NCI-H2029 treated with DMSO at 0.1 percent for 48 hours (cell line): ENCODE results near the gene MAD2L1.
"Not testable (repeated sequence)": the region's sequence is repeated elsewhere in the genome, so short reads cannot be mapped to it uniquely, and the experiment has no call there.

ENCODE experiments used
- DNase-seq: peaks from one replicate; lab custom pipeline; 2025; lab: John Stamatoyannopoulos, UW

The MAD2L1 gene

GRCh38 chr4:120066517-120067340, at the start of gene MAD2L1:
TSS of gene MAD2L1 (minus strand) at chr4:120066848. CDS start at chr4:120066734, 114 bp downstream.
- peak; percentile 92 for DNase-seq

GRCh38 chr4:120111745-120112144, 45.1 kb upstream of the MAD2L1 start:
- no peak for DNase-seq

DNA sequence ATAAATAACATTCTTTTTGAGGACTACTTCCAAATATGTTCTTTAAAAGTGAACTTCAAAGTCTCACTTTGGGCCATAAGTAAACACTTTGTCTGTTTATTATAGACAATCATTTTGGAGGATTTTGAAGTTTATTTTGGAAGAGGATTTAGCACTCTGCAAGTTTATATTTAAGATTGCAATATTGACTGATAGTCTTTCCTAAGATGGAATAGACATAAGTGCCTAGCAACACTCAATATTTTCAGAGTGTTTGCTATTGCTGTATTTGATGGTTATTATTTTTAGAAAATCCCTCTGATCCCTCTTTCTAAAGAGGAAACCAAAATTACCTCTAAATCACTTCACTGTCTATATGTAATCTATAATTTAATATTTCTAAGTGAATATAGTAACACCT, 42.8 kb upstream of the MAD2L1 start:
- DNase-seq: no peak

DNA sequence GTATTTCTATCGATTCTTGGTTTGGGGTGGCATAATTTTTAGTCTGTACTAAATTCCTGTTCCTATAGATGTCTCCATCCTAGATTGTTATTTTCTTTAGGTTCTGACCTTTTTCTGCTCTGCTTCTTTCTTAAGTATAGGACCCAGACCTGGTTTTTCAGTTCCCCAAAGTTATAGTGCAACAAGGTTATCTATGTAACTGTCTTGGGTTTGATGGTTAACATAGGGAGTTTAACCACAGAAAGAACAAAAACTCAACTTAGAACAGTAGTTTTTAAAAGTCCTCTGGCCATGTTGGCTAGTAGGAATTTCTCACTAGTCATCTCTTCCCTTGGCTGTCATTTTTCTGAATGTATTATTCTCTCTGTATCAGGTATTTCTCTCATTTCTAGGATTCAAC, 38.8 kb upstream of the MAD2L1 start:
- no peak for DNase-seq

GRCh38 chr4:120096508-120097297, 30.1 kb upstream of the MAD2L1 start:
- DNase-seq: no peak

DNA sequence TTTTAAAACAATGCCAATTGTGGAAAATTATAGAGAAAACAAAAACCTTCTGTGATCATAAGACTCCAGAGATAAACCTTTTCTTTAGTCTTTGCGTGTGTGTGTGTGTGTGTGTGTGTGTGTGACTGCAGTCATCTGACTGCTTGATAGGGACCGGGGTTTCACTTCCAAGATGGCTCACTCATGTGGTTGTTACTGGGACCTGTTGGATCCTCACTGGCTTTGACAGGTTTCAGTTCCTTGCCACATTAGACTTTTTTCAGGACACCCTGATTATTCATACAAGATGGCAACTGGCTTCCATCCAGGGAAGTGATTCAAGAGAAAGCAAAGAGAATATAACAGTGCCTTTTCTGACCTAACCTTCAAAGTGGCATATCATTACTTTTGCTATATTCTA, 21.9 kb upstream of the MAD2L1 start:
- DNase-seq: no peak

DNA sequence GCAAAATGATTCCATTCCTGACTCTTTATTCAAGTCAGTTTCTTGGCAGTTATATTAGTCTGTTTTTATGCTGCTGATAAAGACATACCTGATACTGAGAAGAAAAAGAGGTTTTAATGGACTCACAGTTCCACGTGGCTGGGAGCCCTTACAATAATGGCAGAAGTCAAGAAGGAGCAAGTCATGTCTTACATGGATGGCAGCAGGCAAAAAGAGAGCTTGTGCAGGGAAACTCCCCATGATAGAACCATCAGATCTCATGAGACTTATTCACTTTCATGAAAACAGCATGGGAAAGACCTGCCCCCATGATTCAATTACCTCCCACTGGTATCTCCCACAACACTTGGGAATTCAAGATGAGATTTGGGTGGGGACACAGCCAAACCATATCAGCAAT, 21.4 kb upstream of the MAD2L1 start:
- DNase-seq: not testable (repeated sequence)

GRCh38 chr4:120085705-120086104, 19.1 kb upstream of the MAD2L1 start:
- DNase-seq: no peak

DNA sequence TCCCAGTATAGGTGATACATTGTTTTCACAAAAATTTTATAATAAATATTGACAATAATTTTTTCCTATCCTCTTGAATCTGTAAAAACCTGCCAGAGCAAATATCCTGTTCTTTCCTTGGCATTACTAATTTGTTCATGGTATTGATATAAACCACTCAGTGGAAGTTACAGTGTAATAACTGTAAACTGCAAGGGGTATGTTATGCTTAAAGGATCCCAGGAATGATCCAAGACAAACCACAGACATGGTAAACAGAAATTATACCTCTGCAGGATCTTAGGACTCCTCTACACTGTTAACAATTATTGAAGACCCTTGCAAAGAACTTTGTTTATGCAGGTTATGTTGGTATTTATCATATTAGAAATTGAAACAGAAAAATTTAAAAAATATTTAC, 17.7 kb upstream of the MAD2L1 start:
- no peak for DNase-seq

DNA sequence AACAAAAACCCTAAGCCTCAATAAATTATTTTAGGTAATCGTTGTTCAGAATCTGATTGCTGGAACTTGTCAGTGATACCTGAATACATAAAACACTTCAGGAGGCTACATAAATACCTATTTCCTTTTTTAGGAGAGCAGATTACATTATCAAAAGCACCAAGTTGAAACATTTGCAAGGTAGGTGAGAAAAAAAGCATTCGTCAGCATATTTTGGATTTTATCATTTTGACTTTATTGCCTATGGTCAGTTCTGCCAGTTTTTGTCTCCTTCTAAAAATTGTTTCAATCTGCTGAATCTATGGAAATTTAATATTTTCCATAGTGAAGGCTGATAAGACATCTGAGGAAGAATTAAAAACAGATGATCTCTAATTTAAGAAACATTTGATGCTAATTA, 16.5 kb upstream of the MAD2L1 start:
- DNase-seq: no peak

DNA sequence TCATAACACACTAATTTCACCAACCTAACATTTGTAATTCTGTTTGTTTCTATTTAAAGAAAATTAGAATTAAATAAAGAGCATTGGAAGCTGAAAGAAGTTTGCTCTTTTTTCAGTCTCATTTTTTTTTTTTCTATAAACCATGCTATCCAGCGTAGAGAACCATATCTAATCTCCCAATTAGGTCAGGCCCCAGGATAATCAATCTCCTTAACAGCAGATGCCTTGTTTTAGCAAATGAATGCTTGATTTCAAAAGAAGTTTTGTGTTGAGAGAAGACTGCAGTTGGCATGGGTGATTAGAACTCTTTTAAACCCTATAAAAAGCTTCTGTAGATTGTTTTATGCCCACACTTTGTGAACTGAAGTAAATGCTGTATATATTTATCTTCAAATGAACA, 15.6 kb upstream of the MAD2L1 start:
- no peak for DNase-seq

DNA sequence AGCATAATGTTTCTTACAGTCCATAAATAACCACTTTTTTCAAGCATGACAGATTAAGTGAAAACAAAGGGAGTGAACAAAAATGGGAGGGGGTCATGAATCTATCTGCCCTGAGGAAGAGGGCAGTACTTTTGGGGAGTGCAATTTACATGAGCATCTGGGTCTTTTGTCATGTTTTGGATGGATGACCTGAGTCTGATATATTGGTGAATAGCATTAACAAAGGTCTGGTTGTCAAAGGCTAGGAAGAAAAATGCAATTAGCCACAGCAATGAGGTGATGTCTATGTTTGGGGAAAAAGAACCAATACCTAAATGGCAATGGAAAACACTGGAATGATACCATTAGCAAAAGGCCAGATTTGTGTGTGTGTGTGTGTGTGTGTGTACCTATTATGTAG, 15.1 kb upstream of the MAD2L1 start:
- no peak for DNase-seq

DNA sequence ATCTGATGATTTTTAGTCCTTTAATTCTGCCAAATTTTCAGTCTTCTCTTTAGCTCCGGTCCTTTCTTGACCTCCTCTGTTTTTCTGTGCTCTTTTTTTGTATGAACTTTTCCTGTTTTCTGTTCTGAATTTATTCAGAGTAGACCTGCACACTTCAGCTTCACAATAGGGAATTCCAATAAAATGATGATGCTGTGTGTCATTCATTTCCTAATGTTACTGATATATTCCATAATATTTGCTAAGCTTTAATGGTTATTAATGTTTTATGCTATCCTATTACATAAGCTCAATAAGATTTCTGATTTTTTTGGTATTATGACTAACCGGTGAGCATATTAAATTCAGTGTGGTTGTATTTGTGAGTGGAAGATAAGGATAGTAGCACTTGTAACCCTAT, 13.9 kb upstream of the MAD2L1 start:
- DNase-seq: no peak

DNA sequence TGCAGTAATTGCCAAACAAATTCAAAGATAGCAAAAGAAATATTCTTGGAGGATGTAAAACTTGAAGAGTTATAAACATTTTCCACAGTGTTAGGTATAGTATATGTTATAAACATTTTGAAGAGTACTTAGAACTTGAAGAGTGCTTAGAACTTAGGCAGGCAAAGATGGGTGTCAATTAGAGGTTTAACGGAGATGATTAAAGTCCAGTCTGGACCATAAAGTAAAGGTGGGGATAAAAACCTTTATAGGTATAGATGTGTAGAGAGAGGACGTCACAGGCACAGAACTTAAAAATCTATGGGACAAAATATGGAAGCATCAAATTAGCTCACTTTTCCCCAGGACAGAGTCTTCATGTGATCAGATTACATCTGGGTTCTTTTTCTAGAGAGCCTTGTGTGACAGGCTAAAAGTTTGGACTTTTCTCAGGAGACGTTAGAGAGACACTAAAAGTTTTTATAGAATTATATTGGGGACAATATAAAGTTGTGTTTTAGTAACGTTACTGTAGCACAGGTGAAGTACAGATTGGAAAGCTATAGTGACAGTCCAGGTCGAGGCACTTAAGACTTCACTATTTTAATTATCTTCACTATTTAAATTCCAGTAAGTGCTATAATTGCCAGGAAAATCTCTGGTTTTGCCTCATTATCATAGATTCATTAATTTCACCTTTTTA, 13.3 kb upstream of the MAD2L1 start:
- DNase-seq: no peak

- DNase-seq: no peak
Observed at GRCh38 chr4:120078216-120078615, 11.6 kb upstream of the MAD2L1 start.

DNA sequence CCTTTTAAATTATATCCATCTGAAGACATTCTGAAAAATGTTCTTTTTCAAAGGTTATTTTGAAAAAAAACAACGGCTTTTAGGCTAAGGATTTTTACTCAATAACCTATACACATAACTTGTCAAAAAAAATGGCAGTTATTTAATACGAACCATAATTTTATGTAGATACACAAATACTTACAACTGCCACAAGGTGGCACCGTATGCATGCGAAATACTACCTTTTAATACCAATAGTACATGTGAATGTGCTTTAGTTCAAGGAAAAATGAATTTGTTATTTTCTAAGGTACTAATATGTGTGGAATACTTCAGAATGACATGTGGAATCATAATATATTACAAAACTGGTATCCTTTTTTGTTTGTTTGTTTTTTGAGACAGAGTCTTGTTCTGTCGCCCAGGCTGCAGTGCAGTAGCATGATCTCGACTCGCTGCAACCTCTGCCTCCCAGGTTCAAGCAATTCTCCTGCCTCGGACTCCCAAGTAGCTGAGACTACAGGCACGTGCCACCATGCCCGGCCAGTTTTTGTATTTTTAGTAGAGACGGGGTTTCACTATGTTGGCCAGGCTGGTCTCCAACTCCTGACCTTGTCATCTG, 4.6 kb upstream of the MAD2L1 start:
- peak; percentile 17 for DNase-seq

DNA sequence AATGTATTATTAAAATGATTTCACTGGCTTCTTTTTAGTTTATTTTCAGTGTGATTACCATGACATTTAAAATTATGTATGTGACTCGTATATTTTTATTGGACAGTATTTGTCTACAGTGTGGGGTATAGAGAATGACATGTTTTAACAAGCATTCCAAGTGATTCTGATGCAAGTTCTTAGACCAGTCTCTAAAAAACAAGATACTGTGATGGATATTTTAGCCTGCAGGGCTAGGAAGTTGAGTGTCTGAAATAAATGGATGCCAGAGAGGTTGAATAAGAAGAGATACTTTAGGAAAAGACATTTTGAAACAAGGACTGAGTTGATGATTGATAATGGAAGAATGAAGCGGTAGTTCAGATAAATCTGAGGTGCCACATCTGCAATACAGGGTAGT, 3.5 kb upstream of the MAD2L1 start:
- no peak for DNase-seq

DNA sequence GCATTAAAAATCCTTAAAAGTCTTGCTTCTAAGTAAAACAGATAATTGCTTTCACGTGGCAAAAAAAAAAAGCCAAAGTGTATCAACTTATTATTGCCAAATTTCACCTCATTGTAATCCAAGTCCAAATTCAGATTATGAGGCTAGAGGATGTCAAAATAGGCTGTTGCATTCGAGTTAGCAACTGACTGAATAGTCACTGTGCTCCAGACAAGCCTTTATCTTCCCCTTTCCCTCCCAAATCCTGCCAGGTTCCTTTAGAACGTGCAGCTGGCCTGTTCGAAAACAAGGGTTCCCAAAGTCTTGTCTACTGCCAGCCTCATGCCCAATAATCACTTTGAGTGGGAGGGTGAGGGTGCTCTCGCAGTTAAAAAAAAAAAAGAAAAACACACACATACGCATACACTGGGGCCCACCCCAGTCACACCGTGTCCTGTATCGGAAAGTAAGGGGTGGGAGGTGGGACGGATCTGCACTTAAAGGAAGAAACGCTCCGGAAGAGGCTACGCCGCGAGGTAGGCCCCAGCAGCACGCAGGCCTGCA, 603 bp downstream of the MAD2L1 start:
- no peak for DNase-seq

- DNase-seq: no peak
Observed at GRCh38 chr4:120064887-120065286, 1.8 kb downstream of the MAD2L1 start.

GRCh38 chr4:120063711-120064110, 2.9 kb downstream of the MAD2L1 start:
- DNase-seq: not testable (repeated sequence)

DNA sequence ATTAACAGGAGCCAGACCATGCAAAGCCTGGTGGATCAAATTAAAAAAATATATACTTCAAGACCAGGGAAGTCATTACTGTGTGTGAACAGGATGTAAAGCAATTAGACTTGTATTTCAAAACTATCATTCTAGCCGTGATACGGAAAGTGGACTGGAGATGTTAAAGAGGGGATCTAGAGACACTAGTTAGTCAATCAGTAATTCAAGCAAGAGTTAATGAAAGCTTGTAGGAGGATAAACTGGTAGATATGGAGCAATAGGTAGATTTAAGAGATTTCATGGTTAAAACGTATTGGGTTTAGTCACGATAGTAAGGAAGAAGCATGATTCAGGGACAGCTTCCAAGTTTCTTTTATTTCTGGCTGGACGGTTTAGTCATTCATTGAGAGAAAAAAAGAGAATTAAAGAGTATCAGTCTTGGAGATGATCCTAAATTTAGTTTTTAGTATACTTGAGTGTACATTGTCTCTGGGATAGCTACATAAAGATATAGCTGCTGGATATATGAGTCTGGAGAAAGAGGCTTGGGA, 3.9 kb downstream of the MAD2L1 start:
- no peak for DNase-seq

DNA sequence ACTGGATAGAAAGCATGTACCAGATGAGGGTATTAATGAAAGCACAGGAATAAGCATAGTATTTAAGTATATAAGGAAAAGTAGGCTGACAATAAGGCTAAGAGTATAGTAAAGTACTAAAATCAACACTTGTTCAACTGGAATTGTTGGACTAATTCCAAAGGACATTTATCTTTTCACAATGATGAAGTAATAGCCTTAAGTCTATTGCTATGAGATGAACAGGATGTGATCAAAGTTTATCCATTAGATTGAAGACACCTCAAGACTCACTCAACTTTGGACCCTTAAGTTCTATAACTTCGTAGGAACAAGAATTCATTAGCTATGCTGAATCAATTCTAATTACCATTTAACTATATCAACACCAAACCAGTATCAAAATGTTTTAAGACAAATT, 7.6 kb downstream of the MAD2L1 start:
- DNase-seq: no peak
